Nucleus accumbens (tissue), 56 donors: ENCODE measurements around the gene LY6G6C.
A peak's percentile ranks its signal among the peaks of the same experiment; 100 is the strongest.

Experiments used
- DNase-seq, 56 donors: peaks; one replicate each; lab custom pipeline; 2025; lab: John Stamatoyannopoulos, UW

Gene LY6G6C, protein sequence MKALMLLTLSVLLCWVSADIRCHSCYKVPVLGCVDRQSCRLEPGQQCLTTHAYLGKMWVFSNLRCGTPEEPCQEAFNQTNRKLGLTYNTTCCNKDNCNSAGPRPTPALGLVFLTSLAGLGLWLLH

DNA sequence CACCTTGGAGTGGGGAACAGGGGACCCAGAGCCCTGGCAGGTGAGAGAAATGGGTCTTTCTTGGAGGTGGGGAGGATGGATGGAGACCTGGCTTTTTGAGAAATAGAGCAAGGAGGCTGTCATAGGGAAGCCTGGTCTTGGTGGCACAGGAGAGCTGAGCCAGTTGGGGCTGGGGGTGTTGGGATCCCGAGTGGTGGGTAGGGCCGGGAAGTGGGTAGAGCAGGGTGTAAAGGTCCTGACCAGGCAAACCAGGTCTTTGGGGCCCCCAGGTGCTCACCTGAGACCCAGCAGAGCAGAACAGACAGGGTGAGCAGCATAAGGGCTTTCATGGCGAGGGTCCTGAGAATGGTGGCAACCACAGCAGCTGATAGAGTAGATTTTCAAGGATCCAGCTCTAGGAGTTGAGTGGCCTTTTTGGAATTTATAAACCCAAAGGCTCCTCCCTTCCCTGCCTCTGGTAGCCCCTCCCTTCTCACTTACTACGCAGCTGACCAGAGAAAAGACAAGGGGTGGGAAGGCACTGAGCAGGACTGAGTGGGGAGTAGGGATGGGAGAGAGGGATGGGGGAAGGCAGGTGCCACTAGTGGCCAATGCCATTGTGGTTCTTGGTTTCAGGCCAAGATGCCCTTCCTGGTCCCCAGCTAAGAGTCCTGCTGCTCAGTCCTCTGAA lies at the start of gene LY6G6C:
TSS of gene LY6G6C (minus strand) at position 396 of the 670 bp plus-strand sequence. CDS start at position 329, 67 bp downstream.
- no peak for DNase-seq

DNA sequence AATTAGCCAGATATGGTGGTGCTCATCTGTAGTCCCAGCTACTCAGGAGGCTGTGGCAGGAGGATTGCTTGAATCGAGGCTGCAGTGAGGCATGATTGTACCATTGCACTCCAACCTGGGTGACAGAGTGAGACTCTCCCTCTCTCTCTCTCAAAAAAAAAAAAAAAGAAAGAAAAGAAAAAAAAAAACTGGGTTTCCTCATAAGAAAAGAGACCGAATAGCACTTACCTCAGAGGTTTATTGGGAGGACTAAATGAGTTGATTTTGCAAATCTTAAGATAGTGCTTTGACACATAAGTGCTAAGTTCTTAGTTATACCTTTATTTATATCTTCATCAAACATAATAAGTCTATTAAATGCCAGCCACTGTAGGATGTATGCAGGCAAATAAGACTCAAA lies 49.3 kb upstream of the LY6G6C start:
- no peak for DNase-seq

DNA sequence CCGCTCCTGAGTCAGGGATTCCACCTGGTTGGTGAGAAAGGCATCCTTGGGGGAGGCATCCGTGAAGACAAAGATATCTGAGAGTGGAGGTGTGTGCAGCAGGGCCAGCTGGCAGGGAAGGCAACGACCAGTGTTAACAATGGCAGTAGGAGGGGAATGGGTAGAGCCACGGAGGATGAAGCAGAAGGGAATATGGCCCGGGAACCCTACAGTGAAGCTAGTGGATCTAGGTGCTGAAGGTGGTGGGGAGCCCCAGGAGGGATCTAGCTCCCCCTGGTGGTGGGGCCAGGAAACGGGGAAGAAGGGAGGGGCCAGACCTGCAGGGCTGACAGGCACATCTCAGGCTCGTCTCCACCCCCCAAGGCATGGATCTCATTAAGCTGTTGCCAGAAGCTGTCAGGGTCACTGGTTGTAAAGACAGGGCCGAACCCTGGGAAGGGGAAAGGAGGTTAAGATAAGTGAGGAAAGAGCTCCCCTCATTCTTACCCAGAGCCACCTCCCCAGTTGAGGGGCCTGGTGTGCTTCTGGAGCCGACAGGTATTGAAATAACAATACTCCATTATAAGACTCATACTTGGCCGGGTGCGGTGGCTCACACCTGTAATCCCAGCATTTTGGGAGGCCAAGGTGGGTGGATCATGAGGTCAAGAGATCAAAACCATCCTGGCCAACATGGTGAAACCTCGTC lies 48.3 kb upstream of the LY6G6C start:
- DNase-seq: peak in 8 of 56 donors; percentile 3 to 40 (median 9)

DNA sequence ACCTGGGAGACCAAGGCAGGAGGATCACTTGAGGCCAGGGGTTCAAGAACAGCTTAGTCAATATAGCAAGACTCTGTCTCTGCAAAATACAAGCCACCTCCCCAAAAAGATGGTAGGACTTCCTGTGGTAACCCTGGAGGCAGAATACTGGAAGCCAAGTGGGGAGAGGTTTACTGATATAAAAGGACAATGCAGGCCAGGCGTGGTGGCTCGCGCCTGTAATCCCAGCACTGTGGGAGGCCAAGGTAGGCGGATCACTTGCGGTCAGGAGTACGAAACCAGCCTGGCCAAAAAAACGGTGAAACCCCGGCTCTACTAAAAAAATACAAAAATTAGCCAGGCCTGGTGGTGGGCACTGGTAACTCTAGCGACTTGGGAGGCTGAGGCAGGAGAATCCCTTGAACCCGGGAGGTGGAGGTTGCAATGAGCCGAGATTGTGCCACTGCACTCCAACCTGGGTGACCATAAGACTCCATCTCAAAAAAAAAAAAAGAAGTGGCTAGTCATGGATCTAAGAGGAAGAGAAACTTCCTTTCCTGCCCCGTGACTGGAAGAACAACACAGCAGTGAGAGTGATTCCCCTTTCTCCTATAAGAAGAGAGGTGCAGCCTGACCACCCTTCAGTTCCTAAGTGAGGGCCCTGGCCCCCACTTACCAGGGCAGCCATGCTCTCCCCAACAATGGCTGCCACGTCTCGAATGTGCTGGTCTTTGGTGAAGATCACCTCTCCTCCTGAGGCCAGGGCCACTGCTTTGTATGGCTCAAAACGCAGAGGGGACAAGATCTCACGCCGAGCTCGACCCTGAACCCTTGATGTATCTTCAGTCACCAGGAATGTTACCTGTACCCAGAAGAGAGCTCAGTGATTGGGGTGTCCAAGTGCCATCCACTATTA lies 47.1 kb upstream of the LY6G6C start:
- peak in 1 of 56 donors; percentile 22 for DNase-seq

DNA sequence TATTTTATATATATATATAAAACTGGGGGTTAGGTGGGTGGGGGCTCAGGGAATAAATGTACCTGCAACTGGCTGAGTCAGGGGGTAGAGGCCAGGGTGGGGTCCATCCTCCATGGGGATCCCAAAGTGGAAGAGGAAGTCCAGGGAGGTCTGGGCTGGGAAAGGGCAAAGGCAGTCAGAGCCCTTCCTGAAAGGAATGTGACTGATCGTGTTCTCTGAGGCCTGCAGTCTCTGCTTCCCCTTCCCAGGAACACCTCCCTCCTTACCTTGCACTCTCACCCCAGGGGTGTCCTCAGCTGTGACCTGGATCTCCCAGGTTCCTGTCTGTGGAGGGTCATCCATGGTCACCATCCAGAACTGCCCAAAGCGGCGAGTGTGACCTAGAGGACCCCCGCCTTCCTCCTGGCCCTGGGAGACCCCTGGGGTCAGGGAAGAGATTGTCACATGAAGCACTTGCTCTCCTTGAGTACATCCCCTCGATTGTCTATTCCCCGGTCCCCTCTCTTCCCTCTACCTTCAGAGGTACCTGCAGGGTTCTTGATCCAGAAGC lies 45.6 kb upstream of the LY6G6C start:
- DNase-seq: no peak

DNA sequence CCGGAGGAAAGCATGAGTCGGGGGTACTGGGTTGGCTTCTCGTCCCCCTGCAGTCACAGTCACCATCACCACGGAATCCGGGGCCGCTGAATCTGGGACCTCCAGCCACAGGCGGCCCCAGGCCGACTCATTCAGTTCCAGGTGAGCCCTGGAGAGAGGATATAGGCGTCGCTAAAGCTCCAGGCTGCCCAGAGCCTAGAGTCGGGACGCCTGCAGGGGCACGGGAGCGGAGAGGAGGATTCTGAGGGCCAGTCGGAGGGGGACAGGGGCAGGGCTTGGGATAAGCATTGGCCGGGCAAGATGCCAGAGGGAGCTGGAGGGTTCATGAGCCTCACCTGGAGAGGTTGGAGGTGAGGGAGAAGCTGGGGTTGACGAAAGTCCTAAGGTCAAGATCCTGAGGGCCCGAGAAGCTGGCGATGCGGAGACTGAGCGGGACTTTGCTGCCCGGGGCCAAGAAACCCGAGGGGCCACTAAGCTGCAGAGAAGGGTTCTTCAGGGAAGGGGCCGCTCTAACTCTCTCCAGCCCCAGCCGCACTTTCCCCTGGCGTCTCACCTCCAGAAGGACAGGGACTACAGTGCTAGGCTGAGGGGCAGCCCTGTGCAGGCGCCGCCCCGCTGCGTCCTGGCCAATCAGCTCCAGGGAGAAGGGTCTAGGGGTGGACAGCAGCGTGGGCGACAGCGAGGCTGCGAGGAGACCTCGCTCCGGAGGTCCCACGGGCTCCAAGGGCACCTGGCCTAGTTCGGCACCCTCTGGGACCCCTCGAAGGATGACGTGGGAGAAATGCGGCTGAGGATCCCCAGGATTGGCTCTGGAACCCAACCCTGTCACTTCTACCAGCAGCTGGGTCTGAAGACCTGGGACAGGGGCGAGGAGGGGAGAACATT lies 44.6 kb upstream of the LY6G6C start:
- DNase-seq: no peak

DNA sequence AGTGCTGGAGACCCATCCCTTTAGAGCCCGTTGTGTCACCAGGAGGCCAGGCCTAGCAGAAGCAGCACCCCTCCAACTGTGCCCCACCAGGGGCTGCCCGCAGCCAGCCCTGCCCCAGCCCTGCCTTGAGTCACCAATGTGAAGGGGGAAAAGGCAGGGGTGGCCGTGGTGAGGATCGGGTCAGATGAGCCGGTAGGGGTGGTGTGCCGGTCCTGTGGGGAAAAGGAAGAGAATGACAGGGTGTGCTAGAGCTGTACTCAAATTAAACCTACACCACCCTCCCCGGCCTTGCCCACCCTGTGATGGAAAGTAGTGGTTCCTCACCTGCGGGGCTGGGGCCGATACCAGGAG lies 44.0 kb upstream of the LY6G6C start:
- DNase-seq: no peak

DNA sequence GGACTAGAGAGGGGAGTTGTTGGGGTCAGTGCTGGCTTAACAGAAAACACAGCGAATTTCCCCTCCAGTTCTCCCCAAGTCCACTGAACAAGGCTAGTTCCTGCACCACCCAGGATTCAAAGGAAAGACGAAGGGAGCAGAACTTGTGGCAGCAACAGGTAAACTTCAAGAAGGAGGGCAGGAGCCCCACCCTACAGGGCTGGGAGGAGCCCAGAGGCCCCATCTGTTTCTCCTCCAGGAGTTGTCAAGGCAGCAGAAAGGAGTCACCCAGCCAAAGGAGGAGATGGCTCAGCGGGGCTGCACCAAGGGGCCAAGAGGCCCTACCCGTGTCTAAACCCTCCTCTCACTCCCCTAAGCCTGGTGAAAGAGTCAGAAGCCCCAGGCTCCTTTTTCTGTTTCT lies 42.7 kb upstream of the LY6G6C start:
- DNase-seq: no peak

DNA sequence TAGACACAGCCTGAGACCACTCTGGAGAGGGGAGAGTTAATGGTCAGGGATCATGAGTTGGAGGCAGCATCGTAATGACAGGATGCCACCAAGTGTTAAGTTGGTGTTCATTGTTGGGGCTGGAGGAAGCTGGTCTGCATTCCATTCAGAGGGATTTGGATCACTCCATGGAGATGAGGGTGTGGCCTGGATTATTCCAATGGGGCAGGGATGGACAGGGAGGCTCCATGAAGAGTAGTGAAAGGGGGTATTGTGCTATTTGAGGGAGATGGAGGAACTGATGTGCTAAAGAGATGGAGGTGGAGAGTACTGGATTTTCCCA lies 42.0 kb upstream of the LY6G6C start:
- peak in 1 of 56 donors; percentile 14 for DNase-seq

DNA sequence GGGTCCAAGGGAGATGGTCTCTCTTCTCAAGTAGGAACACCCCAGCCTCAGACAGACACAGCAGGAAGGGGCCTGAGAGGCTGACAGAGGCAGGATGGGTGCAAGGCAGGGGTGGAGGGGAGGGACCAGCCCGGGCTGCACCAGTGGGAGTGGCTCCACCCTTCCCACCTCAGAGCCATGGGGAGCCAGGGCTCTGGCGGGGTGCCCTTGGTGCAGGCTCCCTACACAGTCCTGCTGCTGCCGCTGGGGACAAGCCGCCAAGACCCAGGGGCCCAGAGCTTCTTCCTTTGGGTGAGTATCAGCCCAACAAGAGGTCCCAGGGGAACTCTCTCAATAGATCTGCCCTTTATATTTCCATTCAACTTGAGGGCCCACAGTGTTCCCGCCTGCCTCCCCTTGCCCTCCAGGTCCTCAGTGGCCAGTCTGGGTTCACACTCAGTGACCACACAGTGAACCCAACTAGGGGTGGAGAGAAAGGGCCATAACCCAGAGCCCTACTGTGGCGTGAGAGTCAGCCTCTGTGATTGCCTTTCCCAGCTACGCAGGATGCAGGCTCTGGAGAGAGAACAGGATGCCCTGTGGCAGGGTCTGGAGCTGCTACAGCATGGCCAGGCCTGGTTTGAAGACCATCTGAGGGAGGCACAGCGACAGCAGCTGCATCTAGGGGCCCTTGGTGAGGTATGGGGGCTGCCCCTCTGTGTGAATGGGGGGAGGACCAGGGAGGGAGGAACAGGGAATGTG lies 41.5 kb upstream of the LY6G6C start:
- DNase-seq: no peak

DNA sequence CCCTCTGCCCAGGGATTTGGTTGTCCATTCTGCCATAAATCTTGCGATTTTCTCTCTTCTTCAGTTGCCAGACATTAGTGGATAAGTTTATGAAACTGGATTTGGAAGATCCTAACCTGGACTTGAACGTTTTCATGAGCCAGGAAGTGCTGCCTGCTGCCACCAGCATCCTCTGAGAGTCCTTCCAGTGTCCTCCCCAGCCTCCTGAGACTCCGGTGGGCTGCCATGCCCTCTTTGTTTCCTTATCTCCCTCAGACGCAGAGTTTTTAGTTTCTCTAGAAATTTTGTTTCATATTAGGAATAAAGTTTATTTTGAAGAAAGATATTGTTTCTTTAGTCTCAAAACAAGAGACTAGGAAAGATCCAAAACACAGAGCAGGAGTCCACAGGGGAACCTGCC lies 40.8 kb upstream of the LY6G6C start, which contains the start of gene SAPCD1:
TSS of gene SAPCD1 (plus strand) at position 301 of the 400 bp plus-strand sequence. CDS start 399 bp downstream, outside the sequence.
- no peak for DNase-seq

DNA sequence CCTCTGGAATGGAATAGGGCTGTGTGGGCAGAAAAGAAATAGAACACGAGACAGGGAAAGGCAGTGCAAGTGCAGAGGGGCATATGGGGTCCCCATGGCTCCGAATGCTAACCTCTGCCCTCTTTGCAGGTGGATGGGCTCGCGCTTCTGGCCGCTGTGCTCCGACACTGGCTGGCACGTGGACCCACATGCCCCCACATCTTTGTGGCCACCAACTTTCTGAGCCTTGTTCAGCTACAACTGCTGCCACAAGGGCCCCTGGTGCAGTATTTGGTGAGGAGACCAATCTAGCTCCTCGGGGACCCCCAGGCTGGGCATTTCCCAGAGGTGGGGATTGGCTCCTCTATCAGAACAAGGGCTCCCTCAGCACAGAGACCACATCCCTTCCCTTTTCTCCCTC lies 39.8 kb upstream of the LY6G6C start:
- DNase-seq: no peak

DNA sequence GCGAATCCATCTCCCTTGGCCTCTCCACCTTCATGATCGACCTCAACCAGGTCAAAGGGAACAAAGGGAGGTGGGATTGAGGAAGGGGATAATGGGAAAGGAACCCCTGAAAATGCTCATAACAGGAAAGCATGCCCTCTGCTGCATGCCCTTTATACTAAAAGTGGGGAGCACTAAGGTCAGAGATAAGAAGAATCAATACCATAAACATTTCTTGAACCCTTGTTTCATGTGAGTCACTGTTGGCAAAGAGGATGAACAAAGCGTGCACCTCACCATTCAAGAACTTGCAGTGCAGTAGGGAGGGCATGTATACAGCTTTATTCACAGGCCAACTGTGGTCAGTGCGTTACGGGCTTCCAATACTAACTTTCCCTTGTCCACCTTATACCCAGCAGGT lies 39.2 kb upstream of the LY6G6C start:
- DNase-seq: no peak

DNA sequence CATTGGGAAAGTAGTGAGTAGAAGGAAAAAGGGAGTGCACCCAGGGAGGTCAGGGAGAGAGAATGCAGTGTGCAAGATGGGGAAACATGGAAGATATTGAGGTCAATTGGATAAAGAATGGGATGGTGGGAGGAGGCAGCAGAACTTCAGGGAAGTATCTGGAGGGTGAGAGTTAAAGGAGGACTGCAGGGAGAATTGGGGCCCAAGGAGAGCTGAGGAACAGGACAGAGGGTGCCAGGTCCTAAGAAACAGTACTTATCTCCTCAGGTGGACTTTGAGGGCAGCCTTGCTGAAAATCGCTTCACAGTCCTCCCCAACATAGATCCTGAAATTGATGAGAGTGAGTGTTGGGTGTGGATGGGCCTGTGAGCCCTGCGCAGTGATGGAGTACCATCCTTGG lies 36.7 kb upstream of the LY6G6C start:
- DNase-seq: no peak

DNA sequence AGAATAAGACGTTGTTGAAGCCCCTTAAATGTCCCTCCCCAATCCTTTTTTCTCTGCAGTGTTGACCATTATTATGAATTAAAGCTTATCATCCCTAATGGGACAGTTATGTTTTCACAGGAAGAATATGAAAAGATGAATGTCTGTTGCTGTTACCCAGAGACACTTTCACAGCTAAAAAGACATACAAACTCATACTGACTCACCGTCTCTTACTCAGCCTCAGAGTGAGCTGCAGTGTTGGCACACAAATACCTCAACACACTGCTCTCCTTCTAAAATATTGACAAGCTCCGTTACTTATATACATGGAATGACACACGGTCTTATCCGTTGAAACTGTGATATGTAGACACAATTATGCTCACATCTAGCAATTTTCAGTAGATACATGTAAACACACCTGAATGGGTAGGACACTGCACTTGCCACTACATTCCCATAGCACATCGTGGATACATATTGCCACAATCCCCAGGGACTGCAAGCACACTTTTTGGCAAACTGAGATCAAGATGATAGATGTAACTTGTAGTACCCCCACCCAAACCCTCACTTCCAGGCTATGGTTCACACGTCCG lies 31.3 kb upstream of the LY6G6C start:
- no peak for DNase-seq

DNA sequence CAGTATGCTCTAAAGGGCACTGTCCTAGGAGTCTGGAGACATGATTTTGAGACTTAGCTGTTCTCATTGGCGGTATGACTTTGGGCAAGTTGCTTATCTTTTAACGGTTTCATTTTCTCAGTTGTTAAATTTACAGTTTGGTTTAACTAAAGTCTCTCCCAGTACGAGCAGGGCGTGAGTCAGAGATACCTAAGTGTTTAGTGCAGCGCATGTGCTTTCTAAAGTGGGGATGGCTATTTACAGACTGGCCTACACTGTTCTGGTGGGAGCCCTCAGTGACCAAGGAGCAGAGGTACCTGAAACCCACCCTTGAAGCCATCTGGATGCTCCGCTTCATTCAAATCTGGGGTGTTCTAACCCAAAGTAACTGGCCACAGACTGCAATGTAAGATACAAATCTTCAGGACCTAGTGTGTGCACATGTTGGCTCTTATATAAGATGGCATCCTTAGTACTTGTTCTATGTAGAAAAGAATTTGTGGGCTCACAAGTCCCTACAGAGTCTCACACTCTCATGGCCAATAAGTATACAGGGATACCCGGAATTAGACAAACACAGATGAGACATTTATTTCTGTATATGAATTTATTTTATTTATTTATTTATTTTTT lies 29.0 kb upstream of the LY6G6C start:
- DNase-seq: no peak

DNA sequence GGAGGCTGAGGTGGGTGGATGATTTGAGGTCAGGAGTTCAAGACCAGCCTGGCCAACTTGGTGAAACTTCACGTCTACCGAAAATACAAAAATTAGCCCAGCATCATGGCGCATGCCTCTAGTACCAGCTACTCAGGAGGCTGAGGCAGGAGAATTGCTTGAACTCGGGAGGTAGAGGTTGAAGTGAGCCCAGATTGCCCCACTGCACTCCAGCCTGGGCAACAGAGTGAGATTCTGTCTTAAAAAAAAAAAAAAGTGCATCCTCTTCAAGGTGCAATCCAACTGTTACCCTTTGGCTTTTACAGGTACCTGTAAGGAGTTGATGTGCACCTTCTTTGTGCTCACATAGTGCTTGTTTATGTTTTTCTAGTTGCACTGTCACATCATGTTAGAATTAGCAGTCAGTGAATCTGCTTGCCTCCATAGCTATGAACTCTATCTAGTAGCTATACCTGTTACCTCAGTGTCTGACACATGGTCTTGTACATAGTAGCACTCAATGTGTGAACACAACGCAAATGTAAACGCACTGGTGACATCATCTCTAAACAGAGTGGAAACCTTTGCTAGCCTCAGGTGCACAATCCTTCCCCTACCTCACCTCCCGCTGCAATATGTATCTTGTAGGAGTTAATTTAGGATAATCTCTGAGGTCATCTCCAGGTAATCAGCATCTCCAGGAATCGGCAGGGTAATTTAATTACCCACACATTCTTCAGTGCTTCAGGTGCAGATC lies 27.9 kb upstream of the LY6G6C start:
- no peak for DNase-seq

DNA sequence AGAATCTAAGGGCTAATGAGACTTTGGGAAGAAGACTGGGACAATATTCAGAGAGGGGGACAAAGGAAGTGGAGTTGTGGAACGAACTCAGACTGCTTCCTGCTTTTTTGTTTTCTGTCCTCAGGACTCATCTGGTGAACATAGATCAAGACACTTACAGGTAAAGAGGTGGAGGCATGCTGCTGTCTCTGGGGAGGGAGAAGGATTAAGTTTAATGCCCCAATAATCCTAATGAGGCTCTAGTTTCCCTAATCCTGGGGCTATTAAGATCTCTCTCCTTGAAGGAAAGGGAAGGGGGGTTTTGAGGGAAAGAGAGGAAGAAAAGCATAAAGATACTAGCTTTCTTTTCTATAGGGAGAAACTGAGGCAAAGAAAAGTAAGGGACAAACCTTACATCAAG lies 22.9 kb upstream of the LY6G6C start:
- no peak for DNase-seq
